ENCODE data around the gene NOX3.

The NOX3 gene

GRCh38 chr6:155443168-155443567, 12.5 kb downstream of the NOX3 start:
- no peak overlapping the region for H3K9ac ChIP-seq (ENCODE audit: low read length)
- no peaks in the 10 kb centered on the region for H3K9me3 ChIP-seq (ENCODE audit: low read length)
- no peak overlapping the region for H3K27ac ChIP-seq (ENCODE audit: low read depth, low read length)
- no peaks in the 10 kb centered on the region for H3K4me1 ChIP-seq (ENCODE audit: insufficient read depth, low read length)
- no peaks in the 10 kb centered on the region for H3K36me3 ChIP-seq (ENCODE audit: insufficient read depth, low read length)
- no peaks in the 10 kb centered on the region for H3K27me3 ChIP-seq (ENCODE audit: control insufficient read depth in 1 of 2, insufficient read depth in 2 of 2, low read length in 2 of 2)
- no peak overlapping the region for H3K4me3 ChIP-seq (ENCODE audit: low read depth in 1 of 2, low read length in 2 of 2)

- Histone ChIP-seq H3K4me3 (ENCODE audit: low read depth in 1 of 2, low read length in 2 of 2) (no peak overlapping the region), H3K27me3 (ENCODE audit: control insufficient read depth in 1 of 2, insufficient read depth in 2 of 2, low read length in 2 of 2) (no peaks in the 10 kb centered on the region), H3K9ac (ENCODE audit: low read length) (no peak overlapping the region), H3K27ac (ENCODE audit: low read depth, low read length) (no peak overlapping the region), H3K36me3 (ENCODE audit: insufficient read depth, low read length) (no peaks in the 10 kb centered on the region), H3K9me3 (ENCODE audit: low read length) (no peaks in the 10 kb centered on the region), H3K4me1 (ENCODE audit: insufficient read depth, low read length) (no peaks in the 10 kb centered on the region)
These were observed 13.1 kb downstream of the NOX3 start for GRCh38 chr6:155442562-155442961.

- Histone ChIP-seq H3K9me3 (ENCODE audit: low read length) (no peaks in the 10 kb centered on the region), H3K4me3 (ENCODE audit: low read depth in 1 of 2, low read length in 2 of 2) (no peak overlapping the region), H3K36me3 (ENCODE audit: insufficient read depth, low read length) (no peaks in the 10 kb centered on the region), H3K27ac (ENCODE audit: low read depth, low read length) (no peak overlapping the region), H3K27me3 (ENCODE audit: control insufficient read depth in 1 of 2, insufficient read depth in 2 of 2, low read length in 2 of 2) (no peaks in the 10 kb centered on the region), H3K9ac (ENCODE audit: low read length) (no peak overlapping the region), H3K4me1 (ENCODE audit: insufficient read depth, low read length) (no peaks in the 10 kb centered on the region)
These were observed 14.6 kb downstream of the NOX3 start for GRCh38 chr6:155441112-155441465.

GRCh38 chr6:155440398-155441111, 15.1 kb downstream of the NOX3 start:
- no peaks in the 10 kb centered on the region for H3K36me3 ChIP-seq (ENCODE audit: insufficient read depth, low read length)
- no peak overlapping the region for H3K4me3 ChIP-seq (ENCODE audit: low read depth in 1 of 2, low read length in 2 of 2)
- H3K9ac ChIP-seq (ENCODE audit: low read length) = no peak overlapping the region

GRCh38 chr6:155439376-155439775, 16.3 kb downstream of the NOX3 start:
- H3K27ac ChIP-seq (ENCODE audit: low read depth, low read length) = no peak overlapping the region
- no peaks in the 10 kb centered on the region for H3K27me3 ChIP-seq (ENCODE audit: control insufficient read depth in 1 of 2, insufficient read depth in 2 of 2, low read length in 2 of 2)
- no peaks in the 10 kb centered on the region for H3K36me3 ChIP-seq (ENCODE audit: insufficient read depth, low read length)
- H3K9me3 ChIP-seq (ENCODE audit: low read length) = no peaks in the 10 kb centered on the region
- H3K4me1 ChIP-seq (ENCODE audit: insufficient read depth, low read length) = no peaks in the 10 kb centered on the region
- H3K4me3 ChIP-seq (ENCODE audit: low read depth in 1 of 2, low read length in 2 of 2) = no peak overlapping the region
- H3K9ac ChIP-seq (ENCODE audit: low read length) = no peak overlapping the region

More at GRCh38 chr6:155440398-155441111, 15.1 kb downstream of the NOX3 start:
- no peaks in the 10 kb centered on the region for H3K9me3 ChIP-seq (ENCODE audit: low read length)
- H3K4me1 ChIP-seq (ENCODE audit: insufficient read depth, low read length) = no peaks in the 10 kb centered on the region
- no peaks in the 10 kb centered on the region for H3K27me3 ChIP-seq (ENCODE audit: control insufficient read depth in 1 of 2, insufficient read depth in 2 of 2, low read length in 2 of 2)
- H3K27ac ChIP-seq (ENCODE audit: low read depth, low read length) = no peak overlapping the region

GRCh38 chr6:155436981-155437749, 18.5 kb downstream of the NOX3 start:
- no peaks in the 10 kb centered on the region for H3K9me3 ChIP-seq (ENCODE audit: low read length)
- no peak overlapping the region for H3K27ac ChIP-seq (ENCODE audit: low read depth, low read length)

GRCh38 chr6:155434829-155435423, 20.7 kb downstream of the NOX3 start:
- H3K9me3 ChIP-seq (ENCODE audit: low read length) = no peaks in the 10 kb centered on the region
- no peaks in the 10 kb centered on the region for H3K27me3 ChIP-seq (ENCODE audit: control insufficient read depth in 1 of 2, insufficient read depth in 2 of 2, low read length in 2 of 2)
- no peak overlapping the region for H3K27ac ChIP-seq (ENCODE audit: low read depth, low read length)
- H3K36me3 ChIP-seq (ENCODE audit: insufficient read depth, low read length) = no peaks in the 10 kb centered on the region
- H3K9ac ChIP-seq (ENCODE audit: low read length) = no peak overlapping the region
- H3K4me1 ChIP-seq (ENCODE audit: insufficient read depth, low read length) = no peaks in the 10 kb centered on the region
- H3K4me3 ChIP-seq (ENCODE audit: low read depth in 1 of 2, low read length in 2 of 2) = no peak overlapping the region

More at GRCh38 chr6:155436981-155437749, 18.5 kb downstream of the NOX3 start:
- Histone ChIP-seq H3K27me3 (ENCODE audit: control insufficient read depth in 1 of 2, insufficient read depth in 2 of 2, low read length in 2 of 2) (no peaks in the 10 kb centered on the region), H3K4me3 (ENCODE audit: low read depth in 1 of 2, low read length in 2 of 2) (no peak overlapping the region), H3K9ac (ENCODE audit: low read length) (no peak overlapping the region), H3K4me1 (ENCODE audit: insufficient read depth, low read length) (no peaks in the 10 kb centered on the region), H3K36me3 (ENCODE audit: insufficient read depth, low read length) (no peaks in the 10 kb centered on the region)

GRCh38 chr6:155434096-155434495, 21.5 kb downstream of the NOX3 start:
- no peak overlapping the region for H3K27ac ChIP-seq (ENCODE audit: low read depth, low read length)
- H3K36me3 ChIP-seq (ENCODE audit: insufficient read depth, low read length) = no peaks in the 10 kb centered on the region
- H3K9me3 ChIP-seq (ENCODE audit: low read length) = no peaks in the 10 kb centered on the region
- no peak overlapping the region for H3K9ac ChIP-seq (ENCODE audit: low read length)
- no peaks in the 10 kb centered on the region for H3K4me1 ChIP-seq (ENCODE audit: insufficient read depth, low read length)
- H3K4me3 ChIP-seq (ENCODE audit: low read depth in 1 of 2, low read length in 2 of 2) = no peak overlapping the region
- no peaks in the 10 kb centered on the region for H3K27me3 ChIP-seq (ENCODE audit: control insufficient read depth in 1 of 2, insufficient read depth in 2 of 2, low read length in 2 of 2)

GRCh38 chr6:155432293-155432692, 23.3 kb downstream of the NOX3 start:
- Histone ChIP-seq H3K9ac (ENCODE audit: low read length) (no peak overlapping the region), H3K27me3 (ENCODE audit: control insufficient read depth in 1 of 2, insufficient read depth in 2 of 2, low read length in 2 of 2) (no peaks in the 10 kb centered on the region), H3K27ac (ENCODE audit: low read depth, low read length) (no peak overlapping the region), H3K4me1 (ENCODE audit: insufficient read depth, low read length) (no peaks in the 10 kb centered on the region), H3K9me3 (ENCODE audit: low read length) (no peaks in the 10 kb centered on the region), H3K36me3 (ENCODE audit: insufficient read depth, low read length) (no peaks in the 10 kb centered on the region), H3K4me3 (ENCODE audit: low read depth in 1 of 2, low read length in 2 of 2) (no peak overlapping the region)

GRCh38 chr6:155429321-155429893, 26.2 kb downstream of the NOX3 start:
- H3K27me3 ChIP-seq (ENCODE audit: control insufficient read depth in 1 of 2, insufficient read depth in 2 of 2, low read length in 2 of 2) = no peaks in the 10 kb centered on the region
- no peaks in the 10 kb centered on the region for H3K4me1 ChIP-seq (ENCODE audit: insufficient read depth, low read length)
- no peaks in the 10 kb centered on the region for H3K9me3 ChIP-seq (ENCODE audit: low read length)
- H3K9ac ChIP-seq (ENCODE audit: low read length) = no peak overlapping the region
- H3K4me3 ChIP-seq (ENCODE audit: low read depth in 1 of 2, low read length in 2 of 2) = no peak overlapping the region
- no peaks in the 10 kb centered on the region for H3K36me3 ChIP-seq (ENCODE audit: insufficient read depth, low read length)
- H3K27ac ChIP-seq (ENCODE audit: low read depth, low read length) = no peak overlapping the region

- Histone ChIP-seq H3K4me3 (ENCODE audit: low read depth in 1 of 2, low read length in 2 of 2) (no peak overlapping the region), H3K27ac (ENCODE audit: low read depth, low read length) (no peak overlapping the region), H3K4me1 (ENCODE audit: insufficient read depth, low read length) (no peaks in the 10 kb centered on the region), H3K27me3 (ENCODE audit: control insufficient read depth in 1 of 2, insufficient read depth in 2 of 2, low read length in 2 of 2) (no peaks in the 10 kb centered on the region), H3K36me3 (ENCODE audit: insufficient read depth, low read length) (no peaks in the 10 kb centered on the region), H3K9ac (ENCODE audit: low read length) (no peak overlapping the region), H3K9me3 (ENCODE audit: low read length) (no peaks in the 10 kb centered on the region)
These were observed 29.2 kb downstream of the NOX3 start for GRCh38 chr6:155426408-155426945.

Measured in muscle layer of colon (tissue), 2 donors.